ENCODE results near the gene CCDC88C. TPM values are rescaled to one million over a fixed set of nuclear protein-coding genes. Genes with fewer than 3 reads are reported as not detected.
"Not testable (repeated sequence)": the region's sequence is repeated elsewhere in the genome, so short reads cannot be mapped to it uniquely, and the experiment has no call there.

CCDC88C gene
- total RNA-seq, 2 experiments from 2014 or later = 269 to 287 TPM

GRCh38 chr14:91429385-91429784 is 11.8 kb upstream of the CCDC88C start:
- CTCF ChIA-PET = no interaction called here
- no peak for ATAC-seq (ENCODE audit: poor library complexity)
- H3K27ac Mint-ChIP-seq = no peak overlapping the region

DNA sequence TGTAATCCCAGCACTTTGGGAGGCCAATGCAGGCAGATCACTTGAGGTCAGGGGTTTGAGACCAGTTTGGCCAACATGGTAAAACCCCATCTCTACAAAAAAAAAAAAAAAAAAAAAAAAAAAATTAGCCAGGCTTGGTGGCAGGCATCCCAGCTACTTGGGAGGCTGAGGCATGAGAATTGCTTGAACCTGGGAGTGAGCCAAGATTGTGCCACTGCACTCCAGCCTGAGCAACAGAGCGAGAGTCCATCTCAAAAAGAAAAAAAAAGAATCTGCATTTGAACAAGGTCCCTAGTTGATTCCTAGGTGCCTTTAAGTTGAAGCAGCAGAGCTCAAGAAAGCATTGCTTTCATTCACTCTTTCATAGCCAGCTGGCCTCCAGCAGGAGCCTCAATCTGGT is 11.3 kb upstream of the CCDC88C start:
- H3K27ac ChIP-seq (ENCODE audit: low read depth in 1 of 2, low read length in 2 of 2); DNase-seq; H3K27ac Mint-ChIP-seq; H3K36me3 ChIP-seq (ENCODE audit: insufficient read depth, low read length); ATAC-seq (ENCODE audit: poor library complexity); H3K27me3 Mint-ChIP-seq; H3K4me3 Mint-ChIP-seq; H3K27me3 ChIP-seq (ENCODE audit: control insufficient read depth in 1 of 2, insufficient read depth in 2 of 2, low read length in 2 of 2); H3K4me1 ChIP-seq (ENCODE audit: insufficient read depth, low read length); H3K4me3 ChIP-seq (ENCODE audit: low read length); intact Hi-C loops (cut with DNase I, micrococcal nuclease); POLR2A ChIA-PET; CTCF ChIA-PET; H3K9me3 Mint-ChIP-seq; H3K9me3 ChIP-seq (ENCODE audit: control insufficient read depth in 1 of 2, insufficient read depth in 1 of 2, low read length in 2 of 2); H3K36me3 Mint-ChIP-seq (ENCODE audit: low read depth): not testable (repeated sequence)
- peaks cover 24% of the 10 kb centered on the region for H3K4me1 Mint-ChIP-seq (ENCODE audit: low read depth)

More at GRCh38 chr14:91429385-91429784, 11.8 kb upstream of the CCDC88C start:
- H3K27me3 Mint-ChIP-seq = no peaks in the 10 kb centered on the region
- no peak overlapping the region for H3K27ac ChIP-seq (ENCODE audit: low read depth in 1 of 2, low read length in 2 of 2)
- peaks cover 22% of the 10 kb centered on the region for H3K4me1 Mint-ChIP-seq (ENCODE audit: low read depth)
- peaks cover 7% of the 10 kb centered on the region for H3K4me1 ChIP-seq (ENCODE audit: insufficient read depth, low read length)
- no peak for DNase-seq
- no peaks in the 10 kb centered on the region for H3K9me3 Mint-ChIP-seq
- H3K36me3 Mint-ChIP-seq (ENCODE audit: low read depth) = no peaks in the 10 kb centered on the region
- POLR2A ChIA-PET = no interaction called here
- no peaks in the 10 kb centered on the region for H3K27me3 ChIP-seq (ENCODE audit: control insufficient read depth in 1 of 2, insufficient read depth in 2 of 2, low read length in 2 of 2)
- intact Hi-C loops (cut with DNase I, micrococcal nuclease) = no loop called here
- TF ChIP-seq CTCF (IDR thresholded peaks at IDR 0.05) = no peak
- H3K9me3 ChIP-seq (ENCODE audit: control insufficient read depth in 1 of 2, insufficient read depth in 1 of 2, low read length in 2 of 2) = no peaks in the 10 kb centered on the region
- H3K4me3 Mint-ChIP-seq = no peak overlapping the region
- no peaks in the 10 kb centered on the region for H3K36me3 ChIP-seq (ENCODE audit: insufficient read depth, low read length)
- no peak overlapping the region for H3K4me3 ChIP-seq (ENCODE audit: low read length)

DNA sequence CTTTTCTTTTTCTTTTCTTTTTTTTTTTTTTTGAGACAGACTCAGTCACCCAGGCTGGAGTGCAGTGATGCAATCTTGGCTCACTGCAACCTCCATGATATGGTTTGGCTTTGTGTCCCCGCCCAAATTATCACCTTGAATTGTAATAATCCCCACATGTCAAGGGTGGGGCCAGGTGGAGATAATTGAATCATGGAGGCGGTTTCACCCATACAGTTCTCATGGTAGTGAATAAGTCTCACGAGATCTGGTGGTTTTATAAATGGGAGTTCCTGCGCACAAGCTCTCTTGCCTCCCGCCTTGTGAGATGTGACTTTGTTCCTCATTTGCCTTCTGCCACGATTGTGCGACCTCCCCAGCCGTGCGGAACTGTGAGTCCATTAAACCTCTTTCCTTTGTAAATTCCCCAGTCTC is 7.9 kb upstream of the CCDC88C start:
- H3K27ac ChIP-seq (ENCODE audit: low read depth in 1 of 2, low read length in 2 of 2); ATAC-seq (ENCODE audit: poor library complexity); H3K27ac Mint-ChIP-seq; H3K4me1 ChIP-seq (ENCODE audit: insufficient read depth, low read length); H3K36me3 ChIP-seq (ENCODE audit: insufficient read depth, low read length); H3K9me3 ChIP-seq (ENCODE audit: control insufficient read depth in 1 of 2, insufficient read depth in 1 of 2, low read length in 2 of 2); H3K27me3 Mint-ChIP-seq; H3K4me3 Mint-ChIP-seq; H3K9me3 Mint-ChIP-seq; H3K27me3 ChIP-seq (ENCODE audit: control insufficient read depth in 1 of 2, insufficient read depth in 2 of 2, low read length in 2 of 2); H3K4me3 ChIP-seq (ENCODE audit: low read length); H3K36me3 Mint-ChIP-seq (ENCODE audit: low read depth); intact Hi-C loops (cut with DNase I, micrococcal nuclease): not testable (repeated sequence)
- ChIA-PET POLR2A (interaction anchor here (1.2 kb wide), 2 partner anchors 84 to 102 kb away, joined by 3 to 4 read pairs; partner anchors contain the start of gene PPP4R3A), CTCF (interaction anchor here (1.5 kb wide), 1 partner anchor 102 kb away, joined by 6 read pairs; no protein-coding TSS in a partner anchor)
- peaks cover 30% of the 10 kb centered on the region for H3K4me1 Mint-ChIP-seq (ENCODE audit: low read depth)
- DNase-seq = peak in 1 of 14 experiments; percentile 43

- no peaks in the 10 kb centered on the region for H3K9me3 ChIP-seq (ENCODE audit: control insufficient read depth in 1 of 2, insufficient read depth in 1 of 2, low read length in 2 of 2)
- no peak for DNase-seq
- Mint-ChIP-seq H3K27ac (no peak overlapping the region), H3K36me3 (ENCODE audit: low read depth) (no peaks in the 10 kb centered on the region), H3K9me3 (no peaks in the 10 kb centered on the region), H3K27me3 (no peaks in the 10 kb centered on the region), H3K4me1 (ENCODE audit: low read depth) (peaks cover 30% of the 10 kb centered on the region), H3K4me3 (no peak overlapping the region)
- H3K27me3 ChIP-seq (ENCODE audit: control insufficient read depth in 1 of 2, insufficient read depth in 2 of 2, low read length in 2 of 2) = no peaks in the 10 kb centered on the region
- ChIA-PET POLR2A (interaction anchor here (1.2 kb wide), 2 partner anchors 85 to 101 kb away, joined by 3 to 4 read pairs; partner anchors contain the start of gene PPP4R3A), CTCF (interaction anchor here (1.5 kb wide), 1 partner anchor 102 kb away, joined by 6 read pairs; no protein-coding TSS in a partner anchor)
- no peak for TF ChIP-seq CTCF (IDR thresholded peaks at IDR 0.05)
- intact Hi-C loops (cut with DNase I, micrococcal nuclease) = no loop called here
- no peak for ATAC-seq (ENCODE audit: poor library complexity)
- H3K36me3 ChIP-seq (ENCODE audit: insufficient read depth, low read length) = no peaks in the 10 kb centered on the region
- H3K4me3 ChIP-seq (ENCODE audit: low read length) = no peak overlapping the region
- no peak overlapping the region for H3K27ac ChIP-seq (ENCODE audit: low read depth in 1 of 2, low read length in 2 of 2)
- H3K4me1 ChIP-seq (ENCODE audit: insufficient read depth, low read length) = peaks cover 7% of the 10 kb centered on the region
These were observed 7.4 kb upstream of the CCDC88C start for GRCh38 chr14:91424813-91425530.
